22Rv1 (cell line): ENCODE results near the gene CLIC4.

Source experiments
- CTCF ChIP-seq: fragments of 450-650 bp; IDR thresholded peaks from 2 replicates; pipeline ENCODE4 v1.5.1; 2017; ENCODE audit warnings: mild to moderate bottlenecking
- ZFX ChIP-seq: fragments of 450-650 bp; IDR thresholded peaks from 2 replicates; pipeline ENCODE4 v1.6.1; 2017; ENCODE audit warnings: antibody characterized with exemption, borderline replicate concordance

GRCh38 chr1:24715658-24716057, 29.6 kb upstream of the CLIC4 start:
- TF ChIP-seq CTCF (no peak), ZFX (no peak)
